HepG2 (cell line): ENCODE measurements around the gene TMUB1. TPM values are rescaled to one million over a fixed set of nuclear protein-coding genes. Genes with fewer than 3 reads are reported as not detected.

Source experiments
- ATAC-seq: fragments of 200-7000 bp; cut with Tn5 transposase; 3 replicates; pipeline ENCODE4 v1.9.1; 2020; ENCODE audit warnings: mild to moderate bottlenecking, moderate library complexity
- BruUV-seq: library from RNA; stranded (reverse); fragments of 400-500 nt; replicated peaks from 2 replicates; lab custom pipeline; 2021; lab: Mats Ljungman, UMichigan
- CTCF ChIA-PET: fragments of 300-600 bp; formaldehyde crosslinking; extraction: SDS; loops from one replicate; lab custom pipeline; 2021; ENCODE audit warnings: low total read pairs, inconsistent platforms, low intra/inter-chr PET ratio; lab: Yijun Ruan, JAX
- POLR2A ChIA-PET: fragments of 350-600 bp; sonication (Branson Sonifier 250); formaldehyde crosslinking; loops from one replicate; lab custom pipeline; 2020; ENCODE audit warnings: antibody characterized with exemption, inconsistent platforms; lab: Yijun Ruan, JAX
- DNase-seq: peaks from one replicate; pipeline ENCODE4 v3.0.0-alpha.2; 2015; ENCODE audit warnings: low spot score
- FAIRE-seq: peaks from 3 replicates; lab custom pipeline; 2011; peaks lifted over from hg19 to GRCh38; lab: Jason Lieb, UNC
- H2AFZ ChIP-seq: one replicate; pipeline ENCODE4 v1.6.1; 2011; ENCODE audit warnings: low read length, inconsistent platforms
- H3K27ac ChIP-seq: fragments of 300-600 bp; 3 replicates; pipeline ENCODE4 v1.8.0; 2011; ENCODE audit warnings: mixed run types, mild to moderate bottlenecking, mixed read lengths, low read length, inconsistent platforms; ENCODE audit not compliant: insufficient read depth; ENCODE audit errors: extremely low read length
- H3K27me3 ChIP-seq, 2 experiments: fragments of 200-600 bp in 1 of 2; 2 replicates in 1 of 2; 3 replicates in 1 of 2; pipeline versions ENCODE4 v1.6.0 to v1.8.0; 2011; ENCODE audit warnings: low read length in 2 of 2, mild to moderate bottlenecking in 2 of 2, moderate library complexity in 2 of 2, inconsistent platforms in 1 of 2; ENCODE audit not compliant: insufficient read depth in 2 of 2, control insufficient read depth in 1 of 2
- H3K36me3 ChIP-seq, 2 experiments: fragments of 200-600 bp in 1 of 2; replicated peaks in 1 of 2; 2 replicates in 1 of 2; 3 replicates in 1 of 2; pipeline versions ENCODE4 v1.5.1 to v1.8.0; 2011; ENCODE audit warnings: low read length in 2 of 2, inconsistent platforms in 1 of 2; ENCODE audit not compliant: insufficient read depth in 2 of 2, control insufficient read depth in 1 of 2
- H3K4me1 ChIP-seq: 2 replicates; pipeline ENCODE4 v1.5.1; 2012; ENCODE audit warnings: low read length, inconsistent platforms; ENCODE audit not compliant: insufficient read depth
- H3K4me2 ChIP-seq: 2 replicates; pipeline ENCODE4 v1.6.0; 2011; ENCODE audit warnings: low read depth, low read length, inconsistent platforms
- H3K4me3 ChIP-seq, 3 experiments: fragments of 200-600 bp in 1 of 3; sonication (generic), shearing (Covaris generic) in 1 of 3; replicated peaks in 1 of 3; 2 replicates each; pipeline ENCODE4 v1.5.1; 2011 to 2016; ENCODE audit warnings: low read length in 3 of 3, inconsistent platforms in 2 of 3, low read depth in 2 of 3, mild to moderate bottlenecking in 2 of 3, control low read depth in 1 of 3, mixed read lengths in 1 of 3; ENCODE audit not compliant: insufficient read depth in 1 of 3
- H3K79me2 ChIP-seq: one replicate; pipeline ENCODE4 v1.6.1; 2011; ENCODE audit warnings: low read length, inconsistent platforms; ENCODE audit not compliant: insufficient read depth
- H3K9ac ChIP-seq: 2 replicates; pipeline ENCODE4 v1.6.0; 2011; ENCODE audit warnings: mild to moderate bottlenecking, low read depth, low read length, inconsistent platforms; ENCODE audit not compliant: insufficient read depth
- H3K9me3 ChIP-seq: 2 replicates; pipeline ENCODE4 v1.5.1; 2012; ENCODE audit warnings: mild to moderate bottlenecking, low read length
- H4K20me1 ChIP-seq: 2 replicates; pipeline ENCODE4 v1.6.0; 2011; ENCODE audit warnings: inconsistent platforms, mild to moderate bottlenecking, low read length, moderate library complexity; ENCODE audit not compliant: insufficient read depth
- ARID2 ChIP-seq: sonication (generic); formaldehyde crosslinking; IDR thresholded peaks from 2 replicates; pipeline ENCODE4 v1.8.1; 2022; ENCODE audit warnings: mild to moderate bottlenecking, missing genetic modification reagents, borderline replicate concordance
- KLF9 ChIP-seq: IDR thresholded peaks from 2 replicates; pipeline ENCODE4 v1.6.1; 2016; ENCODE audit warnings: low read depth
- ZFP37 ChIP-seq: sonication (generic); formaldehyde crosslinking; IDR thresholded peaks from 2 replicates; pipeline ENCODE4 v1.4.0; 2020; ENCODE audit warnings: missing genetic modification reagents, borderline replicate concordance
- ZNF414 ChIP-seq: sonication (generic); formaldehyde crosslinking; IDR thresholded peaks from 2 replicates; pipeline ENCODE4 v1.5.0; 2020; ENCODE audit warnings: missing genetic modification reagents
- ZNF780A ChIP-seq: sonication (generic); formaldehyde crosslinking; IDR thresholded peaks from 2 replicates; pipeline ENCODE4 v1.8.0; 2022; ENCODE audit warnings: mild to moderate bottlenecking, missing genetic modification reagents, moderate library complexity
- WGBS: methylation state at CpG from one replicate; pipeline ENCODE4 v1.1.6; 2017; ENCODE audit warnings: low lambda C conversion rate; 5-methylcytosine and 5-hydroxymethylcytosine counted together
- in situ Hi-C: cut with HindIII; loops from 2 replicates; pipeline ENCODE4 v1.10.0; 2017; ENCODE audit warnings: low pct_unique_long_range_greater_than_20kb; ENCODE audit not compliant: extremely low pct_ligation_motif_present
- intact Hi-C: fragments of 100-400 bp; cut with micrococcal nuclease; formaldehyde crosslinking; loops from one replicate; pipeline ENCODE4 v1.10.0; 2022; ENCODE audit not compliant: unreplicated experiment
- polyA plus RNA-seq, 8 experiments: library from polyadenylated mRNA; depleted of rRNA in 3 of 8; stranded (reverse) in 7 of 8; unstranded in 1 of 8; fragments of >200 nt; fragmentation: Illumina TruSeq in 4 of 8; extraction: Trizol in 4 of 8; gene quantifications; 2 replicates each; pipeline versions ENCODE4 v1.2.1 to v1.2.3, GENCODE V29; 2011 to 2016; ENCODE audit warnings: low read depth in 4 of 8, missing spikeins in 1 of 8, mixed read lengths in 1 of 8; ENCODE audit not compliant: insufficient read depth in 1 of 8
- total RNA-seq, 5 experiments: library from RNA; depleted of rRNA; stranded (reverse); fragments of >200 nt; fragmentation: Illumina TruSeq; extraction: Trizol; gene quantifications; 2 replicates each; pipeline ENCODE4 v1.2.3, GENCODE V29; 2016; ENCODE audit warnings: low read depth in 1 of 5
- TF ChIP-seq, protein P1 (sequence below): sonication (generic); formaldehyde crosslinking; IDR thresholded peaks from 2 replicates; pipeline ENCODE4 v1.5.0; 2020; ENCODE audit warnings: missing genetic modification reagents, mild to moderate bottlenecking, borderline replicate concordance
- TF ChIP-seq, protein P2 (sequence below): sonication (generic); formaldehyde crosslinking; IDR thresholded peaks from 2 replicates; pipeline ENCODE4 v1.4.0; 2020; ENCODE audit warnings: missing genetic modification reagents

Gene TMUB1
- total and polyA plus RNA-seq, 2 of the 13 experiments (the other 11 are each of a cell fraction or from before 2014, with no cell fraction given) = 44.8 to 51.6 TPM

DNA sequence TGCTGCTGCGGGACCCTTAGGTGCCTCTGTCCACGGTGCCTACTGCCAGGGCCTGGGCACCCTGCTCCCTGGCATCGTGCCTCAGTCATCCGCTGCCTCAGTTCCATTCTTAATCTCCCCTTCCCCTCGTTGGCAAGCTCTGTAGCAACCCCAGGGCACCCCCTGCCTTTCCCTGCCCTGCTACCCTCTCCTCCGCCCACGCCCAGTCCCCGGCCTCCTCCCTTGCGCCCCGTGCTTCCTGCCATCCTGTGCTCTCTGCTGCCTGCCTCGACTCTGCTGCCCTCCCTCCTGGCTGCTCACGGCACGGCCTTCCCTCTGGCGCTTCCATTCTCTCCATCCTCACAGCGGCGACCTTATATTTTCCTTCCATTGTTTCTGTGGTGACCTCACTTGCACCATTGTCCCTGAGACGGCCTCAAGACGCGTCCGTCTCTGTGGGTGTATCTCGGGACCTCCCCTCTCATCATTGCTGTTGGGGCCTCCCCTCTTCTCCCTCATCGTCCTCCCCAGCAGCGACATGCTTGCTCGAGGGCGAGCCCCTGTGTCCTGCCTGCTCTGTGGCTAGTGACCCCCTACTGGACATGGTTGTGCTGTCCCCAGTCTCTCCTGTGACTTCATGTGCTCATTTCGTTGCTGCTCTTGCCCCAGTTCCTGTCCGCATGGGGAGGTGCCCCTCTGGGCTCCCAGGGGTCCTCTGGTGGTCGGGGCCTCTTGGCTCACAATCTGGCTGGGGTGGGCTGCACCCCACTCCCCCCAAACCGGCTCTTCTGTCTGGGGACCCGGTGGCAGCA is 38.3 kb upstream of the TMUB1 start:
- no peak overlapping the region for H3K4me3 ChIP-seq
- WGBS = 94% methylated on average over 28 of the region's 30 CpGs
- no peaks in the 10 kb centered on the region for H3K79me2 ChIP-seq
- DNase-seq (no peak), FAIRE-seq (no peak), ATAC-seq (no peak)
- H3K27me3 ChIP-seq = no peaks in the 10 kb centered on the region
- TF ChIP-seq, protein P1, sequence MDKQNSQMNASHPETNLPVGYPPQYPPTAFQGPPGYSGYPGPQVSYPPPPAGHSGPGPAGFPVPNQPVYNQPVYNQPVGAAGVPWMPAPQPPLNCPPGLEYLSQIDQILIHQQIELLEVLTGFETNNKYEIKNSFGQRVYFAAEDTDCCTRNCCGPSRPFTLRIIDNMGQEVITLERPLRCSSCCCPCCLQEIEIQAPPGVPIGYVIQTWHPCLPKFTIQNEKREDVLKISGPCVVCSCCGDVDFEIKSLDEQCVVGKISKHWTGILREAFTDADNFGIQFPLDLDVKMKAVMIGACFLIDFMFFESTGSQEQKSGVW (CRISPR knock-in tag) = no peak
- TF ChIP-seq ZNF780A (CRISPR knock-in tag) (no peak), KLF9 (CRISPR knock-in tag) (no peak), ARID2 (CRISPR knock-in tag) (no peak), ZFP37 (no peak), ZNF414 (CRISPR knock-in tag) (no peak)
- TF ChIP-seq, protein P2, sequence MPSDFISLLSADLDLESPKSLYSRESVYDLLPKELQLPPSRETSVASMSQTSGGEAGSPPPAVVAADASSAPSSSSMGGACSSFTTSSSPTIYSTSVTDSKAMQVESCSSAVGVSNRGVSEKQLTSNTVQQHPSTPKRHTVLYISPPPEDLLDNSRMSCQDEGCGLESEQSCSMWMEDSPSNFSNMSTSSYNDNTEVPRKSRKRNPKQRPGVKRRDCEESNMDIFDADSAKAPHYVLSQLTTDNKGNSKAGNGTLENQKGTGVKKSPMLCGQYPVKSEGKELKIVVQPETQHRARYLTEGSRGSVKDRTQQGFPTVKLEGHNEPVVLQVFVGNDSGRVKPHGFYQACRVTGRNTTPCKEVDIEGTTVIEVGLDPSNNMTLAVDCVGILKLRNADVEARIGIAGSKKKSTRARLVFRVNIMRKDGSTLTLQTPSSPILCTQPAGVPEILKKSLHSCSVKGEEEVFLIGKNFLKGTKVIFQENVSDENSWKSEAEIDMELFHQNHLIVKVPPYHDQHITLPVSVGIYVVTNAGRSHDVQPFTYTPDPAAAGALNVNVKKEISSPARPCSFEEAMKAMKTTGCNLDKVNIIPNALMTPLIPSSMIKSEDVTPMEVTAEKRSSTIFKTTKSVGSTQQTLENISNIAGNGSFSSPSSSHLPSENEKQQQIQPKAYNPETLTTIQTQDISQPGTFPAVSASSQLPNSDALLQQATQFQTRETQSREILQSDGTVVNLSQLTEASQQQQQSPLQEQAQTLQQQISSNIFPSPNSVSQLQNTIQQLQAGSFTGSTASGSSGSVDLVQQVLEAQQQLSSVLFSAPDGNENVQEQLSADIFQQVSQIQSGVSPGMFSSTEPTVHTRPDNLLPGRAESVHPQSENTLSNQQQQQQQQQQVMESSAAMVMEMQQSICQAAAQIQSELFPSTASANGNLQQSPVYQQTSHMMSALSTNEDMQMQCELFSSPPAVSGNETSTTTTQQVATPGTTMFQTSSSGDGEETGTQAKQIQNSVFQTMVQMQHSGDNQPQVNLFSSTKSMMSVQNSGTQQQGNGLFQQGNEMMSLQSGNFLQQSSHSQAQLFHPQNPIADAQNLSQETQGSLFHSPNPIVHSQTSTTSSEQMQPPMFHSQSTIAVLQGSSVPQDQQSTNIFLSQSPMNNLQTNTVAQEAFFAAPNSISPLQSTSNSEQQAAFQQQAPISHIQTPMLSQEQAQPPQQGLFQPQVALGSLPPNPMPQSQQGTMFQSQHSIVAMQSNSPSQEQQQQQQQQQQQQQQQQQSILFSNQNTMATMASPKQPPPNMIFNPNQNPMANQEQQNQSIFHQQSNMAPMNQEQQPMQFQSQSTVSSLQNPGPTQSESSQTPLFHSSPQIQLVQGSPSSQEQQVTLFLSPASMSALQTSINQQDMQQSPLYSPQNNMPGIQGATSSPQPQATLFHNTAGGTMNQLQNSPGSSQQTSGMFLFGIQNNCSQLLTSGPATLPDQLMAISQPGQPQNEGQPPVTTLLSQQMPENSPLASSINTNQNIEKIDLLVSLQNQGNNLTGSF = no peak
- H3K36me3 ChIP-seq = peaks cover 19 to 56% of the 10 kb centered on the region in 2 experiments; a peak in 4 of 5 replicates
- in situ Hi-C loops (loop anchor here (10.0 kb wide), 1 partner anchor 183 kb away; no protein-coding TSS in a partner anchor), intact Hi-C loops (no loop called here)
- ChIA-PET POLR2A (no interaction called here), CTCF (no interaction called here)
- H3K4me2 ChIP-seq = no peak overlapping the region
- no peak overlapping the region for H3K9ac ChIP-seq
- peaks cover 6% of the 10 kb centered on the region; the same call in 1 of the 2 replicates for H4K20me1 ChIP-seq
- H3K4me1 ChIP-seq = no peaks in the 10 kb centered on the region
- no peaks in the 10 kb centered on the region for H3K9me3 ChIP-seq
- no TSS peak for BruUV-seq
- no peak overlapping the region for H2AFZ ChIP-seq
- H3K27ac ChIP-seq = no peak overlapping the region
